ENCODE data around the gene TMX4.

TMX4 gene

DNA sequence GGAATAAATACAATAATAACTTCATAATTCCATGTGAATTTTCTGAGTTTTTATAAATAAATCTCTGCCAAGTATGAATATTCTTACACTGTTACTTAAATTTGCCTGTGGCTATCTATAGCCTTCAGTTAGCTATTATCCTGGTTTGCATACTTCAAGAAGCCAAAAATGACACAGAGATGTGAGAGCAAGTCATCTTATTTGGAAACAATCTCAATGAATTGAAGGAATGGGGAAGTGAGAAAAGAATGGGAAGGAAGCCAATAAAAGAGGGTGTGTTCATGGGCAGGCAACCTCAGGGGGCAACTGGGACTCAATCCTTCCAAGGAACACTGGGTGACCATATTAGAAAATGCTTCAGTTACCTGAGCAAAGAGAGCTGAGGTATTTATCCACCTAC lies 89.2 kb downstream of the TMX4 start:
- Histone ChIP-seq H3K27ac (no peak overlapping the region), H3K36me3 (no peaks in the 10 kb centered on the region), H3K27me3 (peaks cover 9% of the 10 kb centered on the region), H3K9me3 (no peaks in the 10 kb centered on the region), H3K4me3 (ENCODE audit: low read depth in 1 of 2, low read length in 1 of 2) (no peak overlapping the region), H3K4me1 (ENCODE audit: control insufficient read depth in 1 of 2, insufficient read depth in 1 of 2, low read depth in 1 of 2, low read length in 1 of 2) (no peaks in the 10 kb centered on the region)
- TF ChIP-seq, protein P1, sequence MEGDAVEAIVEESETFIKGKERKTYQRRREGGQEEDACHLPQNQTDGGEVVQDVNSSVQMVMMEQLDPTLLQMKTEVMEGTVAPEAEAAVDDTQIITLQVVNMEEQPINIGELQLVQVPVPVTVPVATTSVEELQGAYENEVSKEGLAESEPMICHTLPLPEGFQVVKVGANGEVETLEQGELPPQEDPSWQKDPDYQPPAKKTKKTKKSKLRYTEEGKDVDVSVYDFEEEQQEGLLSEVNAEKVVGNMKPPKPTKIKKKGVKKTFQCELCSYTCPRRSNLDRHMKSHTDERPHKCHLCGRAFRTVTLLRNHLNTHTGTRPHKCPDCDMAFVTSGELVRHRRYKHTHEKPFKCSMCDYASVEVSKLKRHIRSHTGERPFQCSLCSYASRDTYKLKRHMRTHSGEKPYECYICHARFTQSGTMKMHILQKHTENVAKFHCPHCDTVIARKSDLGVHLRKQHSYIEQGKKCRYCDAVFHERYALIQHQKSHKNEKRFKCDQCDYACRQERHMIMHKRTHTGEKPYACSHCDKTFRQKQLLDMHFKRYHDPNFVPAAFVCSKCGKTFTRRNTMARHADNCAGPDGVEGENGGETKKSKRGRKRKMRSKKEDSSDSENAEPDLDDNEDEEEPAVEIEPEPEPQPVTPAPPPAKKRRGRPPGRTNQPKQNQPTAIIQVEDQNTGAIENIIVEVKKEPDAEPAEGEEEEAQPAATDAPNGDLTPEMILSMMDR (IDR thresholded peaks at IDR 0.05), result no peak
